H1 (cell line): ENCODE results near the gene SBK2. TPM values are rescaled to one million over a fixed set of nuclear protein-coding genes. Genes with fewer than 3 reads are reported as not detected.

Source experiments
- BACH1 ChIP-seq: IDR thresholded peaks from 2 replicates; pipeline ENCODE4 v1.6.1; 2012; ENCODE audit warnings: low read length, improper control_type of control experiment
- CBX5 ChIP-seq: fragments of 300-800, 300-1000 bp; sonication (generic); IDR thresholded peaks from 2 replicates; pipeline ENCODE4 v1.7.1; 2016; ENCODE audit warnings: antibody characterized with exemption, low read length, low read depth
- CHD7 ChIP-seq: fragments of 300-600 bp; sonication (generic); IDR thresholded peaks from 2 replicates; pipeline ENCODE4 v1.7.1; 2012; ENCODE audit warnings: low read length, moderate library complexity, mild to moderate bottlenecking, inconsistent platforms; ENCODE audit not compliant: insufficient replicate concordance
- RFX5 ChIP-seq: IDR thresholded peaks from 2 replicates; pipeline ENCODE4 v1.6.1; 2011; ENCODE audit warnings: low read depth, low read length, improper control_type of control experiment, borderline replicate concordance
- SAP30 ChIP-seq: fragments of 300-600 bp; sonication (generic); IDR thresholded peaks from 2 replicates; pipeline ENCODE4 v1.7.1; 2012; ENCODE audit warnings: low read length, moderate library complexity, mild to moderate bottlenecking, inconsistent platforms; ENCODE audit not compliant: insufficient read depth, insufficient replicate concordance
- TBP ChIP-seq: IDR thresholded peaks from 2 replicates; pipeline ENCODE4 v1.6.1; 2011; ENCODE audit warnings: low read depth, low read length, improper control_type of control experiment
- polyA plus RNA-seq, 7 experiments: library from polyadenylated mRNA; depleted of rRNA in 3 of 7; stranded (reverse) in 5 of 7; unstranded in 2 of 7; fragments of >200 nt in 5 of 7; fragments of 200-250 nt in 2 of 7; gene quantifications; 1 replicate in 5 of 7; 2 replicates in 1 of 7; 4 replicates in 1 of 7; pipeline versions ENCODE4 v1.2.1 to v1.2.3, GENCODE V29; 2011 to 2013; ENCODE audit warnings: missing spikeins in 2 of 7, mixed read lengths in 2 of 7
- total RNA-seq: library from RNA; stranded (reverse); fragmentation: NEBNext Ultra II Directional; extraction: Animal tissue kit (Norgen Biotek cat#: 25700); gene quantifications from 2 replicates; pipeline ENCODE4 v1.2.1, GENCODE V29; 2021

Gene SBK2
- total and polyA plus RNA-seq, 2 of the 8 experiments (the other 6 are each of a cell fraction or from before 2014, with no cell fraction given), result 3.2 to 4.1 TPM

- TF ChIP-seq CHD7 (no peak), RFX5 (no peak), CBX5 (no peak), TBP (no peak), SAP30 (no peak), BACH1 (no peak)
Measured at GRCh38 chr19:55544776-55545439, 8.0 kb upstream of the SBK2 start (continued).
